Smooth muscle cell of the brain vasculature (primary cell): ENCODE results near the gene EGR4.

Experiments used
- DNase-seq: peaks from one replicate; pipeline ENCODE4 v3.0.0-alpha.2; 2012; ENCODE audit warnings: low read depth, low spot score

EGR4 gene

GRCh38 chr2:73293534-73294171 lies at the start of gene EGR4:
Gene EGR4 (minus strand): TSS chr2:73293548. CDS start chr2:73293317, 231 bp downstream.
- DNase-seq = no peak

GRCh38 chr2:73341039-73341438 lies 47.7 kb upstream of the EGR4 start:
- DNase-seq = no peak

GRCh38 chr2:73339201-73339600 lies 45.9 kb upstream of the EGR4 start:
- no peak for DNase-seq

GRCh38 chr2:73337828-73338227 lies 44.5 kb upstream of the EGR4 start:
- DNase-seq = no peak

- DNase-seq = no peak
Observed at GRCh38 chr2:73334620-73335019, 41.3 kb upstream of the EGR4 start.

- no peak for DNase-seq
Observed at GRCh38 chr2:73334045-73334444, 40.7 kb upstream of the EGR4 start.

- DNase-seq = no peak
Observed at GRCh38 chr2:73333564-73333963, 40.2 kb upstream of the EGR4 start.

- no peak for DNase-seq
Observed at GRCh38 chr2:73324126-73324725, 30.9 kb upstream of the EGR4 start.

GRCh38 chr2:73323551-73323950 lies 30.2 kb upstream of the EGR4 start:
- DNase-seq = no peak

GRCh38 chr2:73314441-73314840 lies 21.1 kb upstream of the EGR4 start:
- DNase-seq = no peak

GRCh38 chr2:73307720-73308119 lies 14.4 kb upstream of the EGR4 start:
- DNase-seq = no peak

GRCh38 chr2:73301636-73302035 lies 8.3 kb upstream of the EGR4 start:
- no peak for DNase-seq

- no peak for DNase-seq
Observed at GRCh38 chr2:73300926-73301325, 7.6 kb upstream of the EGR4 start.

GRCh38 chr2:73297586-73297985 lies 4.2 kb upstream of the EGR4 start:
- no peak for DNase-seq

GRCh38 chr2:73297151-73297559 lies 3.8 kb upstream of the EGR4 start:
- no peak for DNase-seq

- no peak for DNase-seq
Observed at GRCh38 chr2:73295751-73296400, 2.5 kb upstream of the EGR4 start.

GRCh38 chr2:73294239-73294638 lies 891 bp upstream of the EGR4 start:
- DNase-seq = no peak

- no peak for DNase-seq
Observed at GRCh38 chr2:73292906-73293533, 328 bp downstream of the EGR4 start.

GRCh38 chr2:73292316-73292905 lies 937 bp downstream of the EGR4 start:
- no peak for DNase-seq

GRCh38 chr2:73291461-73292315 lies 1.7 kb downstream of the EGR4 start:
- DNase-seq = no peak

GRCh38 chr2:73291093-73291460 lies 2.3 kb downstream of the EGR4 start:
- no peak for DNase-seq
